GM18511 (cell line): ENCODE measurements around the gene OR7E24.
"Not testable (repeated sequence)": the region's sequence is repeated elsewhere in the genome, so short reads cannot be mapped to it uniquely, and the experiment has no call there.

Experiments used
- ATAC-seq: cut with Tn5 transposase; IDR thresholded peaks from one replicate; pipeline ENCODE4 v1.9.1; 2021; ENCODE audit warnings: mild to moderate bottlenecking, moderate library complexity; ENCODE audit not compliant: unreplicated experiment

The OR7E24 gene

DNA sequence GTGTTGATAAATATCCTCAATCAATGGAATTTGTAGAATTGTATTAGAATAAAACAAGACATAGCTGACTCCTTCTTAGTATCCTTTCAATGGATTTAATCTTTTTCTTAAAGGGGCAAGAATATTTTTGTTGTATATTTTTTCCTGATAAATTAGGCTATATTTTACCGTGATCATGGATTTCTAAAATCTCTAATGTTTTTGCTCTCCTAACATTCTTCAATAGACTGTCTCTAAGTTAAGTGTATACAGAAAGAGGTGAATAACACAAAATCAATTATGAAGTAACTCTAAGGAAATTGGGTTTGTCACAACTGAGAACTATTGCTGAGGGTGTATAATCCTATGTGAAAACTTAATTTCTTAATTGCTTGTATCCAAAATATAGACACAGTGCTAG is at the start of gene OR7E24:
Gene OR7E24, plus strand, starts transcription at position 301 of the 400 bp plus-strand sequence. CDS start 114 bp downstream, outside the sequence.
- no peak for ATAC-seq

DNA sequence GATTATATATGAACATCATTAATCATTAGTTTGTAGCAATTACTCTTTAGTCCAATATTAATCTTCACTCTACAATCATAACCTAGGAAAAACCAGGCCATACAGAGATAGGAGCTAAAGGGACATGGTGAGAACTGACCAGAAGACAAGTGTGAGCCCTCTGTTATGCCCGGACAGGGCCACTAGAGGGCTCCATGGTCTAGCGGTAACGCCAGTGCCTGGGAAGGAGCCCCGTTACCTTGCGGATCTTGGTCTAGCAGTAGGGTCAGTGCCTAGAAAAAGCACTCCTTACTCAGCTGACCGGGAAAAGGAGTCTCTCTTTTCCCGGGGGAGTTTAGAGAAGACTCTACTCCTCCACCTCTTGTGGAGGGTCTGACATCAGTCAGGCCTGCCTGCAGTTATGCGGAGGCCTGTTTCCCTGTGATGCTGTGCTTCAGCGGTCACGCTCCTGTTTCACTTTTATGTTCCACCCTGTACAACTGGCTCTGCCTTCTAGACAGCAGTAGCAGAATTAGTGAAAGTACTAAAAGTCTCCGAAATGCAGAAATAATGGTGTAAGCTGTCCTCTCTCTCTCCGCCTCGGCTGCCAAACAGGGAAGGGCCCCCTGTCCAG is 45.1 kb upstream of the OR7E24 start:
- ATAC-seq: no peak

- no peak for ATAC-seq
Measured at GRCh38 chr19:9219489-9219888, 31.2 kb upstream of the OR7E24 start, which contains the start of gene OR7D4. OR7D4 (minus strand) TSS chr19:9219589; CDS start chr19:9214837, 4,752 bp downstream.

DNA sequence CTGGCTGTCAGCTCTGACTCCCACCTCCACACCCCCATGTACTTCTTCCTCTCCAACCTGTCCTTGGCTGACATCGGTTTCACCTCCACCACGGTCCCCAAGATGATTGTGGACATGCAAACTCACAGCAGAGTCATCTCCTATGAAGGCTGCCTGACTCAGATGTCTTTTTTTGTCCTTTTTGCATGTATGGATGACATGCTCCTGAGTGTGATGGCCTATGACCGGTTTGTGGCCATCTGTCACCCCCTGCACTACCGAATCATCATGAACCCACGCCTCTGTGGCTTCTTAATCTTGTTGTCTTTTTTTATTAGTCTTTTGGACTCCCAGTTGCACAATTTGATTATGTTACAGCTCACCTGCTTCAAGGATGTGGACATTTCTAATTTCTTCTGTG is 506 bp downstream of the OR7E24 start:
- ATAC-seq: no peak

GRCh38 chr19:9283485-9283884 is 32.8 kb downstream of the OR7E24 start:
- ATAC-seq: not testable (repeated sequence)

- no peak for ATAC-seq
Measured at GRCh38 chr19:9289231-9289884, 38.6 kb downstream of the OR7E24 start.

- no peak for ATAC-seq
Measured at GRCh38 chr19:9295411-9295849, 44.7 kb downstream of the OR7E24 start.

DNA sequence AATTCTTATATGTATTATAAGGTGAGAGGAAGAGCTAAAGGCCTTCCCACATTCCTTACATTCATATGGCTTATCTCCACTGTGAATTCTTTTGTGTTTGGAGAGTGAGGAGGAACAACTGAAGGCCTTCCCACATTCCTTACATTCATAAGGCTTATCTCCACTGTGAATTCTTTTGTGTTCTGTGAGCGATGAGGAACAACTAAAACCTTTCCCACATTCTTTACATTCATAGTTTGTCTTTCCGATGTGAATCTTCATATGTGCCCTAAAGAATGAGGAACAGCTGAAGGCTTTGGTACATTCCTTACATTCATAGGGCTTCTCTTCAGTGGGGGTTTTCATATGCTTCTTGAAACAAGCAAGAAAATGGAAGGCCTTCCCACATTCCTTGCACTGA is 45.6 kb downstream of the OR7E24 start:
- no peak for ATAC-seq
